ENCODE data around the gene ANKRD13D.
"Not testable (repeated sequence)": the region's sequence is repeated elsewhere in the genome, so short reads cannot be mapped to it uniquely, and the experiment has no call there.

Gene ANKRD13D

GRCh38 chr11:67306769-67307544, 17.9 kb downstream of the ANKRD13D start:
- DNase-seq = no peak

GRCh38 chr11:67307545-67308001, 18.5 kb downstream of the ANKRD13D start:
- DNase-seq = no peak

- no peak for DNase-seq
Observed at GRCh38 chr11:67308031-67308866, 19.1 kb downstream of the ANKRD13D start.

GRCh38 chr11:67309166-67309565, 20.1 kb downstream of the ANKRD13D start:
- DNase-seq = no peak

- DNase-seq = no peak
Observed at GRCh38 chr11:67309661-67310061, 20.6 kb downstream of the ANKRD13D start.

GRCh38 chr11:67310246-67311050, 21.3 kb downstream of the ANKRD13D start:
- no peak for DNase-seq

- no peak for DNase-seq
Observed at GRCh38 chr11:67311051-67311555, 22.0 kb downstream of the ANKRD13D start.

- DNase-seq = no peak
Observed at GRCh38 chr11:67311556-67312082, 22.5 kb downstream of the ANKRD13D start.

- no peak for DNase-seq
Observed at GRCh38 chr11:67312187-67313021, 23.3 kb downstream of the ANKRD13D start.

- DNase-seq = no peak
Observed at GRCh38 chr11:67313125-67313890, 24.2 kb downstream of the ANKRD13D start.

GRCh38 chr11:67314218-67314617, 25.1 kb downstream of the ANKRD13D start:
- no peak for DNase-seq

- DNase-seq = no peak
Observed at GRCh38 chr11:67315325-67315909, 26.3 kb downstream of the ANKRD13D start.

- no peak for DNase-seq
Observed at GRCh38 chr11:67316882-67317204, 27.7 kb downstream of the ANKRD13D start.

GRCh38 chr11:67317205-67317887, 28.2 kb downstream of the ANKRD13D start:
- peak; percentile 95 for DNase-seq

GRCh38 chr11:67317888-67318555, 28.9 kb downstream of the ANKRD13D start:
- no peak for DNase-seq

- DNase-seq = not testable (repeated sequence)
Observed at GRCh38 chr11:67318876-67319275, 29.8 kb downstream of the ANKRD13D start.

- no peak for DNase-seq
Observed at GRCh38 chr11:67320011-67320410, 30.9 kb downstream of the ANKRD13D start.

GRCh38 chr11:67320691-67321090, 31.6 kb downstream of the ANKRD13D start:
- no peak for DNase-seq

- DNase-seq = no peak
Observed at GRCh38 chr11:67321313-67321871, 32.3 kb downstream of the ANKRD13D start.

Measured in EL (cell line).